ENCODE measurements around the gene SLAIN1.
"Not testable (repeated sequence)": the region's sequence is repeated elsewhere in the genome, so short reads cannot be mapped to it uniquely, and the experiment has no call there.

Gene SLAIN1

DNA sequence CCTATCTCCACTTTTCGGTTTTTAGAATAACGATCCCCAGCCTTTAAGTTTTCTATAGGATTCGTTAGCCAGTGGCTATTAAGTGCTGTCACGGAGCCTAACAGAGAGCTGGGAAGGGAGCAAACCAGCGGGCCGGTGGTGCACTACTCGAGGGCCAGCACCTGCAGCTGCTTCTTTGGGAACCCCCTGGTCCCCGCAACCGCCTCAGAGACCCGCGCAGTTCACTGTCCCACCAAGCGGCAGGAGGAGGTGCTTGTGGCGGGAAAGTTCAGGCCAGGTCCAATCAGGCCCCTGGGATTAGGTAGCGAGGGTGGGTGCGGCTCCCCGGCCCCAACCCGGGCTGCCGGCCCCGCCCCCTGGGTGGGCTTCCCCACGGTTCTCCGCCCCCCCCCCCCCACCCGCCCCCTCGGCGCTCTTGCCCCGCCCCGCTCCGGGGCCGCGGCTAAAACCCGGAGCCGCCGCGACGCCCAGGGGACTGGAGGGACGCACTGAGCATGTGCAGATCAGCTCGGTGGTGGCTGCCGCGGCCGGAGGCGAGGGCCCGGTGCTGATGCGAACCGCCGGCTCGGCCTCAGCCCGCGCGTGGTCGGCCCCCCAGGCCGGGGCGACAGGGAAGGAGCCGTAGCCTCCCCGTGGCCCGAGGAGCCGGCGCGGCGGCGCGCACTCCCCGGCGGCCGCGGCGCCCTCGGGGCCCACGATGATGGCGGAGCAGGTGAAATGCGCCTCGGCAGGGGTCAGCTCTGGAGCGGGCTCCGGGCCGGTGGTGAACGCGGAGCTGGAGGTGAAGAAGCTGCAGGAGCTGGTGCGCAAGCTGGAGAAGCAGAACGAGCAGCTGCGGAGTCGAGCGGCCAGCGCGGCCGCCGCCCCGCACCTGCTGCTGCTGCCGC, at the start of gene SLAIN1:
TSS of gene SLAIN1 (plus strand) at position 471 of the 887 bp plus-strand sequence. CDS start at position 698, 227 bp downstream.
- H3K9ac ChIP-seq (ENCODE audit: low read depth, low read length), result no peak within 1 kb of the TSS
- H3K27me3 ChIP-seq (ENCODE audit: control insufficient read depth, insufficient read depth, low read length), result peaks cover 25% of the 10 kb centered on the region
- no peaks in the 10 kb centered on the region for H3K9me3 ChIP-seq (ENCODE audit: control insufficient read depth, insufficient read depth, low read length)
- peaks cover 13% of the 10 kb centered on the region for H3K4me1 ChIP-seq (ENCODE audit: control insufficient read depth, insufficient read depth, low read length)
- H3K4me3 ChIP-seq (ENCODE audit: low read depth, low read length), result peak within 1 kb of the TSS; percentile 79
- no peaks in the 10 kb centered on the region for H3K36me3 ChIP-seq (ENCODE audit: control insufficient read depth, insufficient read depth, low read length)

- H3K4me1 ChIP-seq (ENCODE audit: control insufficient read depth, insufficient read depth, low read length), result no peaks in the 10 kb centered on the region
- no peak overlapping the region for H3K4me3 ChIP-seq (ENCODE audit: low read depth, low read length)
- peaks cover 3% of the 10 kb centered on the region for H3K9me3 ChIP-seq (ENCODE audit: control insufficient read depth, insufficient read depth, low read length)
- no peak overlapping the region for H3K9ac ChIP-seq (ENCODE audit: low read depth, low read length)
- no peaks in the 10 kb centered on the region for H3K36me3 ChIP-seq (ENCODE audit: control insufficient read depth, insufficient read depth, low read length)
- no peaks in the 10 kb centered on the region for H3K27me3 ChIP-seq (ENCODE audit: control insufficient read depth, insufficient read depth, low read length)
Measured at GRCh38 chr13:77650409-77650808, 47.1 kb upstream of the SLAIN1 start.

DNA sequence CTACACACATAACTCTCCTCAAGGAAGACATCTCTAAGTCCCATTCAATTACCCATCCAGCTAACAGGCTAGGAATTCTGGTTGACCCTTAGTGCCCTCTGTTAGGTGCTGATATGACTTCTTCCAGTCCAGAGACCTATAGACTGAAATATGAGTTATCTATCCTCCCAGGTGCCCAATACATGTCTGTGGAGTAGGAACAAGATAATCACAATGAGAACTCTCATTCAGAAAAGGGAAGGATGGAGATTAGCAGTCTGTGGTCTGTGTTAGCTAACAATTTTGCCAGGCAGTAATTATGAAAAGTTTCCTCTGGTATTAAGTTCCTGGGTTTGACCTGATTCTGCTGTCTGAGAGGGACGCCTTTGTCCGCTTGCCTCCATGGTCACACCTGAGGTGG, 44.2 kb upstream of the SLAIN1 start:
- H3K27me3 ChIP-seq (ENCODE audit: control insufficient read depth, insufficient read depth, low read length), result no peaks in the 10 kb centered on the region
- H3K9me3 ChIP-seq (ENCODE audit: control insufficient read depth, insufficient read depth, low read length), result peaks cover 3% of the 10 kb centered on the region
- no peaks in the 10 kb centered on the region for H3K4me1 ChIP-seq (ENCODE audit: control insufficient read depth, insufficient read depth, low read length)
- no peaks in the 10 kb centered on the region for H3K36me3 ChIP-seq (ENCODE audit: control insufficient read depth, insufficient read depth, low read length)
- H3K9ac ChIP-seq (ENCODE audit: low read depth, low read length), result no peak overlapping the region
- H3K4me3 ChIP-seq (ENCODE audit: low read depth, low read length), result no peak overlapping the region

DNA sequence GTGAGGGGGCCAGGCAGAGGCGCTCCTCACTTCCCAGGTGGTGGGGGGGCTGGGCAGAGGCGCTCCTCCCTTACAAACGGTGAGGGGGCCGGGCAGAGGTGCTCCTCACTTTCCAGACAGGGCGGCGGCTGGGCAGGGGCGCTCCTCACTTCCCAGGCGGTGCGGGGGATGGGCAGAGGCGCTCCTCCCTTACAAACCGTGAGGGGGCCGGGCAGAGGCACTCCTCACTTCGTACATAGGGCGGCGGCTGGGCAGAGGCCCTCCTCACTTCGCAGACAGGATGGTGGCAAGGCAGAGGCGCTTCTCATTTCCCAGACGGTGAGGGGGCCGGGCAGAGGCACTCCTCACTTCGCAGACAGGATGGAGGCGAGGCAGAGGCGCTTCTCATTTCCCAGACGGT, 37.5 kb upstream of the SLAIN1 start:
- H3K4me3 ChIP-seq (ENCODE audit: low read depth, low read length); H3K36me3 ChIP-seq (ENCODE audit: control insufficient read depth, insufficient read depth, low read length); H3K4me1 ChIP-seq (ENCODE audit: control insufficient read depth, insufficient read depth, low read length); H3K9ac ChIP-seq (ENCODE audit: low read depth, low read length); H3K27me3 ChIP-seq (ENCODE audit: control insufficient read depth, insufficient read depth, low read length); H3K9me3 ChIP-seq (ENCODE audit: control insufficient read depth, insufficient read depth, low read length): not testable (repeated sequence)

DNA sequence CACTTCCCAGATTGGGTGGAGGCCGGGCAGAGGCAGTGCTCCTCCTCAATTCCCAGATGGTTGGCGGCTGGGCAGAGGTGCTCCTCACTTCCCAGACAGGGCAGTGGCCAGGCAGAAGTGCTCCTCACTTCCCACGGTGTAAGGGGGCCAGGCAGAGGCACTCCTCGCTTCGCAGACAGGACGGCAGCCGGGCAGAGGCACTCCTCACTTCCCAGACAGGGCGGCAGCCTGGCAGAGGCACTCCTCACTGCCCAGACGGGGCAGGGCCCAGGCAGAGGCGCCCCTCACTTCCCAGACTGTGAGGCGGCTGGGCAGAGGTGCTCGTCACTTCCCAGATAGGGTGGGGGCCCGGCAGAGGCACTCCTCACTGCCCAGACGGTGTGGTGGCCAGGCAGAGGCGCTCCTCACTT, 36.6 kb upstream of the SLAIN1 start:
- H3K9ac ChIP-seq (ENCODE audit: low read depth, low read length), result no peak overlapping the region
- no peak overlapping the region for H3K4me3 ChIP-seq (ENCODE audit: low read depth, low read length)
- no peaks in the 10 kb centered on the region for H3K9me3 ChIP-seq (ENCODE audit: control insufficient read depth, insufficient read depth, low read length)
- no peaks in the 10 kb centered on the region for H3K4me1 ChIP-seq (ENCODE audit: control insufficient read depth, insufficient read depth, low read length)
- no peaks in the 10 kb centered on the region for H3K36me3 ChIP-seq (ENCODE audit: control insufficient read depth, insufficient read depth, low read length)
- no peaks in the 10 kb centered on the region for H3K27me3 ChIP-seq (ENCODE audit: control insufficient read depth, insufficient read depth, low read length)

DNA sequence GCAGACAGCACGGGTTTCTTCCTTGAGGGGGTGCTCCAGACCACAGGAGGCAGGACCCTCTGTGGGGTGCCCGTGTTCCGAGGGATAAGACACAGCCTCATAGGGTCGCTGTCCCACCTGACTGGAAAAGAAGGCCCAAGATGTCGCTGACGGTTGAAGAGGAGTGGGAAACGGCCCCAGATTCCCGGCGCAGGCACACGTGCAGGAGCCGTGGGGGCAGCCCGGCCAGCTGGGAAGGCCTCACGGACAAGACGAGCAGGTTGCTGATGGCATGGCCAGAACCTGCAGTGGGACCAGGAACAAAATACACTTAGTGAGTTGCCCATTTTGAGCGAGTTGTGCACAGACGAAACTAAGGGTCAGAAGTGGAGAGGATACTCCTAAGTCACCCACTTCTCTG, 35.2 kb upstream of the SLAIN1 start:
- H3K4me3 ChIP-seq (ENCODE audit: low read depth, low read length); H3K9ac ChIP-seq (ENCODE audit: low read depth, low read length); H3K9me3 ChIP-seq (ENCODE audit: control insufficient read depth, insufficient read depth, low read length); H3K27me3 ChIP-seq (ENCODE audit: control insufficient read depth, insufficient read depth, low read length); H3K36me3 ChIP-seq (ENCODE audit: control insufficient read depth, insufficient read depth, low read length); H3K4me1 ChIP-seq (ENCODE audit: control insufficient read depth, insufficient read depth, low read length): not testable (repeated sequence)

GRCh38 chr13:77662831-77663230, 34.7 kb upstream of the SLAIN1 start:
- H3K27me3 ChIP-seq (ENCODE audit: control insufficient read depth, insufficient read depth, low read length); H3K9ac ChIP-seq (ENCODE audit: low read depth, low read length); H3K36me3 ChIP-seq (ENCODE audit: control insufficient read depth, insufficient read depth, low read length); H3K4me1 ChIP-seq (ENCODE audit: control insufficient read depth, insufficient read depth, low read length); H3K4me3 ChIP-seq (ENCODE audit: low read depth, low read length); H3K9me3 ChIP-seq (ENCODE audit: control insufficient read depth, insufficient read depth, low read length): not testable (repeated sequence)

GRCh38 chr13:77674852-77675251, 22.6 kb upstream of the SLAIN1 start:
- Histone ChIP-seq H3K4me1 (ENCODE audit: control insufficient read depth, insufficient read depth, low read length) (no peaks in the 10 kb centered on the region), H3K36me3 (ENCODE audit: control insufficient read depth, insufficient read depth, low read length) (no peaks in the 10 kb centered on the region), H3K4me3 (ENCODE audit: low read depth, low read length) (no peak overlapping the region)

DNA sequence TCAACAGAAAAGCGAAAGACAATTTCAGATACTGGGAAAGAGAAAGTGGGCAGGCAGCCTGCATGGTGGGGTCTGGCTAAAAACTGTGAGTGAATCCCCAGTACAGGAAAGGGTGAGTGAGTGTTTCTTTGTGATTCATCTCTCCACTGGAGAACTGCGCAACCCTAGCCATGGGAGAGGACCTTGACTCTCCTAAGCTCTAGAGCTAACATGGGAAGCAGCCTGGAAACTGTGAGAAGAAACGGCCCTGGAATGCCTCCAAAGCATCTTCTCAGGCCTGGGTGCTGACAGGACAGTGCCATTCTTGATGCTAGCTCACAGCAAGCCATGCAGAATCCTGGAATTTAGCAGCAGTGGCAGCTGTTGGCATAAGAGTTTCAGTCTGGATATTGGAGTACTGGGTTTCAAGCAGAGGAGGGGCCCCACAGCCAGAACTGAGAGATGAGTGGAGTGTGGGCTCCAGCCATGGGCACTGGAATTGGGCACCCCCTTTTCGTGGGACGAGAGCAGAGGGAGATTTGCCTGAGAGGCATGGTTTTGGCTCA, 18.7 kb upstream of the SLAIN1 start:
- Histone ChIP-seq H3K4me3 (ENCODE audit: low read depth, low read length) (no peak overlapping the region), H3K9me3 (ENCODE audit: control insufficient read depth, insufficient read depth, low read length) (no peaks in the 10 kb centered on the region), H3K27me3 (ENCODE audit: control insufficient read depth, insufficient read depth, low read length) (no peaks in the 10 kb centered on the region), H3K4me1 (ENCODE audit: control insufficient read depth, insufficient read depth, low read length) (no peaks in the 10 kb centered on the region), H3K9ac (ENCODE audit: low read depth, low read length) (no peak overlapping the region), H3K36me3 (ENCODE audit: control insufficient read depth, insufficient read depth, low read length) (no peaks in the 10 kb centered on the region)

More at GRCh38 chr13:77674852-77675251, 22.6 kb upstream of the SLAIN1 start:
- no peaks in the 10 kb centered on the region for H3K9me3 ChIP-seq (ENCODE audit: control insufficient read depth, insufficient read depth, low read length)
- no peaks in the 10 kb centered on the region for H3K27me3 ChIP-seq (ENCODE audit: control insufficient read depth, insufficient read depth, low read length)
- H3K9ac ChIP-seq (ENCODE audit: low read depth, low read length), result no peak overlapping the region

DNA sequence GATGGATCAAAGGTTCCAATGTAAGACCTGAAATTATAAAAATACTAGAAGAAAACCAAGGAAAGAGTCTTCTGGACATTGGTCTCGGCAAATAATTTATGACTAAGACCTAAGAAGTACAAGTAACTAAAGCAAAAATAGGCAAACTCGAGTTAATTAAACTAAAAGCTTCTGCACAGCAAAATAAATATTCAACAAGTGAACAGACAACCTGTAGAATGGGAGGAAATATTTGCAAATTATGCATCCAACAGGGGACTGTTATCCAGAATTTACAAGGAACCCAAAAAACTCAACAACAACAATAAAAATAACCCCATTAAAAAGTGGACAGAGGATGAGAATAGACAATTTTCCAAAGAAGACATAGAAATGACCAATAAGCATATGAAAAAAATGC, 9.7 kb upstream of the SLAIN1 start:
- Histone ChIP-seq H3K4me1 (ENCODE audit: control insufficient read depth, insufficient read depth, low read length) (no peaks in the 10 kb centered on the region), H3K9ac (ENCODE audit: low read depth, low read length) (no peak overlapping the region), H3K36me3 (ENCODE audit: control insufficient read depth, insufficient read depth, low read length) (no peaks in the 10 kb centered on the region), H3K4me3 (ENCODE audit: low read depth, low read length) (no peak overlapping the region), H3K27me3 (ENCODE audit: control insufficient read depth, insufficient read depth, low read length) (no peaks in the 10 kb centered on the region), H3K9me3 (ENCODE audit: control insufficient read depth, insufficient read depth, low read length) (no peaks in the 10 kb centered on the region)

DNA sequence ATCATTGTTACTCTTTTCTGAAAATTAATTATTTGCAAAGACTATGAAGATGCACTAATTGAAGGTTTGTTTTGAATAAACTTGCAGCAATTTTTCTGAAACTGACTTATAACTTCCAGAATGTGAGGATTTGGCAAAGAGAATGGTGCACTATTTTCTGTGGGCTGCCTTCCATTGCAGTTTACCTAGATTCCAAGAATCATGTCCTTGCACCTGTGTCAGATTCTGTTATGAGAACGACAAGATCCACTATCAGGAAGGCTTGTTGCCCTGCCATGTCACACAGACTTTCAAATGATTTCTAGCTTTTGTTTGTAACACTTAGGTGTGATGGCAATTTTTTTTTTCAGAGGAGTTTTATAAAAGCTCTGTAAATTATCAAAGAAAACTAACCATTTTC, 5.6 kb upstream of the SLAIN1 start:
- peaks cover 15% of the 10 kb centered on the region for H3K27me3 ChIP-seq (ENCODE audit: control insufficient read depth, insufficient read depth, low read length)
- no peaks in the 10 kb centered on the region for H3K9me3 ChIP-seq (ENCODE audit: control insufficient read depth, insufficient read depth, low read length)
- H3K36me3 ChIP-seq (ENCODE audit: control insufficient read depth, insufficient read depth, low read length), result no peaks in the 10 kb centered on the region
- peaks cover 8% of the 10 kb centered on the region for H3K4me1 ChIP-seq (ENCODE audit: control insufficient read depth, insufficient read depth, low read length)
- no peak overlapping the region for H3K9ac ChIP-seq (ENCODE audit: low read depth, low read length)
- H3K4me3 ChIP-seq (ENCODE audit: low read depth, low read length), result no peak overlapping the region

- Histone ChIP-seq H3K9ac (ENCODE audit: low read depth, low read length) (no peak overlapping the region), H3K27me3 (ENCODE audit: control insufficient read depth, insufficient read depth, low read length) (peaks cover 16% of the 10 kb centered on the region), H3K36me3 (ENCODE audit: control insufficient read depth, insufficient read depth, low read length) (no peaks in the 10 kb centered on the region), H3K9me3 (ENCODE audit: control insufficient read depth, insufficient read depth, low read length) (no peaks in the 10 kb centered on the region), H3K4me1 (ENCODE audit: control insufficient read depth, insufficient read depth, low read length) (peaks cover 8% of the 10 kb centered on the region), H3K4me3 (ENCODE audit: low read depth, low read length) (no peak overlapping the region)
Measured at GRCh38 chr13:77692746-77693448, 4.6 kb upstream of the SLAIN1 start.
